HL-60/S4 treated with phorbol 12-myristate 13-acetate at 8.2 ng/mL for 4 days and 3 days (cell line): Measurements from ENCODE around the gene DHX58.

ENCODE experiments used
- in situ Hi-C: fragments of 300-500 bp; cut with MboI; formaldehyde crosslinking; loops from 2 replicates; pipeline ENCODE4 v1.15.0; 2022; ENCODE audit warnings: low sequenced_read_pairs

The DHX58 gene

DNA sequence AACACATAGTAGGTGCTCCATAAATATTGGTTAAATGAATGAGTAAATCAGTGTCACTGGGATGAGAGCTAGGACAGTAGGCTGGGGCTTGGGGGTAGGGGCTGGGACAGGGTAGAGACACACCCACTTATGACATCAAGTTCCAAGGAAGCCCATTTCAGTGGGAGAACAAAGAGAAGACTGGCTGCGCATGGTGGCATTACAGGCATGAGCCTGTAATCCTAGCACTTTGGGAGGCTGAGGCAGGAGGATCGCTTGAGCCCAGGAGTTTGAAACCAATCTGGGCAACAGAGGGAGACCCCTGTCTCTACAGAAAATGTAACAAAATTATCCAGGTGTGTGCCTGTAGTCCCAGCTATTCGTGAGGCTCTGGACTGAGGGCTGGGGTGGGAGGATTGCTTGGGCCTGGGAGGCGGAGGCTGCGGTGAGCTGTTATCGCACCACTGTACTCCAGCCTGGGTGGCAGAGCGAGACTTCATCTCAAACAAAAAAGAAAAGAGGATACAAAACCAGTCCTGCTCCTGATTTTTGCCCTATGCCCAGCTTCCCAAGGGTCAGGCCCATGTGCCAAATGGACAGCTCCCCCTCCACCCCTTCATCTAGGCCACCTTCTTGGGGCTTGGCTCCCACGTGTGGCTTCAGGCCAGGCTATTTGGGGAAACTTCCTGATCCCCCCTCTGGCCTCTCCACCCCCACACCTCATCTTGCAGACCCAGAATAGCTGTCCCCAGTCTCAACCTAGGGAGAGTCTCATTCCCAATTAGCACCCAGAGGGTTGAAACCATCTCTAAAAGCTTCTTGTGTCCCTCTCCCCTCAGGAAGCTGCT, 21.3 kb downstream of the DHX58 start:
- in situ Hi-C loops: no loop called here

GRCh38 chr17:42088736-42089135, 23.8 kb downstream of the DHX58 start:
- in situ Hi-C loops: no loop called here

DNA sequence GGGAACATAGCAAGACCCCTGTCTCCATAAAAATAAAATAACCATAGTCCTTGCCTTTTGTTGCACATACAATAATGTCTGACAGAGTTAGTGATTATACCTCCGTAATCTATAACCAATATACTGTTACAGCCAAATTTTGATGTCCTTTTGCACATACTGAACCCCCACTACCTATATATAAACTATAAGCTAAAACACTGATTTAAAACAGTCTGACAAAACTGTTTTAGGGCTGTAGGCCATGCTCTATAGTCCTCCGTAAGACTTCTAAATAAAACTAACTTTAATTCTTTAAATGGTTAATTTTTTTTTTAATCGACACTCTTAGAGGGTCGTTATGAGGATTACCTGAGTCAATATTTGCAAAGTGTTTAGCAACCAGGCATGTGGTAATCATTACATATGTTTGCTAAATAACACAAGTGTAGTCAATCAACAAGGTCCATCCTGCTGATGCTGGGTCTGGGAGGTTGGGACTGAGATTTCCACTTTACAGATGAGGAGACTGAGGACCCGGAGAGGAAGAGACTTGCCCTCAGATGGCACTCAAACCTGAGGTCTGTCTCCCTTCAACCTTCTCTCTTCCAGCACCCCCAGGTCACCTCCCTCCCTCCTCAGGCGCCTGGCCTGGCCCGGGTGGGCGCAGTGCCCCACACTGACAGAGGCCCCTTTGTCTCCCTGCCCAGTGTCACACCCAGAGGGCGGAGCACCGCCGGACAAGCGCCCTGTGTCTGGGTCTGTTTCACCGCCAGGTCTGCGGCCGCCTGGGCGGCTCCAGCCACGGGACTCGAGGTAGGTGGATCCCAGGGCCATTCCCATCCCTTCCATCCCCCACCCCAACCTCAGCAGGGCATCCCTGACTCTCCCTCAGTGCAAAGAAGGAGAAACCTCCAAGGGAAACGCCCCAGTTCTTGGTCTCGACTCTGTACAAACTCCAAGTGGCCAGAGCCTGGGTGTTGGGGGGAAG, 24.5 kb downstream of the DHX58 start:
- in situ Hi-C loops: no loop called here

DNA sequence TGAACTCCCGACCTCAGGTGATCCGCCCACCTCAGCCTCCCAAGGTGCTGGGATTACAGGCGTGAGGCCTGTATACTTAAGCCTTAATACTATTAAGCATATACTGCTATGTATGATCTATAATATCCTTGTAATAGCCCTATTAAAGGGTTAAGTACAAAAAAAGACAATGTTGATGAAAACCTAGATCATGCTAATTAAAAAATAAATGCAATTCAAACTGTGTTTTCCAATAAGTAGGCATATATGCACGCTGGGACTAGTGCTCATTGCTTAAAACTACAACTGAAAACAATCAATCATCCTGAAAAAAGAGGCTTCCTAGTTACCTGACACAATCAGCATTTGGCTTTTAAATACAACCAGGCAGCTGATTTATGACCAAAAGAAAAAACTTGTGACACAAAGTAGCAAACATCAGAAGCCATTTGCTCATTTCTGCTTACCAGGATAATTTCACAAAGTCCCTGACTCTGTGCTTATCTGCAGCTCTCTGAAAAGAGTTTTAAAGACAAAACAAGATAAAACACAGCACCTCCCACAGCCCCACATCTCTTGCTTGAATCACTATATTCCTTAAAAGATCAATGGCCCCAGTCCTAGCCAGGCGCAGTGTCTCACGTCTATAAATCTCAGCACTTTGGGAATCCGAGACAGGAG, 25.3 kb downstream of the DHX58 start:
- in situ Hi-C loops: no loop called here

DNA sequence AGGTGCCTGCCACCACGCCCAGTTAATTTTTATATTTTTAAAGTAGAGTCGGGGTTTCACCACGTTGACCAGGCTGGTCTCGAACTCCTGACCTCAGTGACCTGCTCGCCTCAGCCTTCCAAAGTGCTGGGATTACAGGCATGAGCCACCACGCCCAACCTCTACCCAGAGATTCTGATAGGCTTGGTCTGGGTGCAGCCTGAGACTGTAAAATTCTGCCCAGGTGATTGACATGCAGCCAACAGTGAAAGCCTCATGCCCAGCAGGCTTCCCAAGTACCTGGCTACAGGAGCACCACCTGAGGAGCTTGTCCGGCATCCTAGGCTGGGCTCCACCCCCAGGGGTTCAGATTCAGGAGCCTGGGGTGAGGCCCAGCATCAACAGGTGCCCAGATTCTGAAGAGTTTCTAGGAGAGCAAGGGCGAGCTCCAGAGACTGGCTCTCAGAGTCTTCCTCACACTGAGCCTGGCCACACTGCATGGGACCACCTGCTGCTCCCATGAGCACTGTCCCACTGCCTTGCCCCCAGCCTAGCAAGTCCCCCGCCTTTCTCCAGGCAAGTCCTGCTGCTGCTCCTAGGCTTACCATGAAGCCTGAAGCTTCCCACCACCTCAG, 30.9 kb downstream of the DHX58 start:
- in situ Hi-C loops: no loop called here

DNA sequence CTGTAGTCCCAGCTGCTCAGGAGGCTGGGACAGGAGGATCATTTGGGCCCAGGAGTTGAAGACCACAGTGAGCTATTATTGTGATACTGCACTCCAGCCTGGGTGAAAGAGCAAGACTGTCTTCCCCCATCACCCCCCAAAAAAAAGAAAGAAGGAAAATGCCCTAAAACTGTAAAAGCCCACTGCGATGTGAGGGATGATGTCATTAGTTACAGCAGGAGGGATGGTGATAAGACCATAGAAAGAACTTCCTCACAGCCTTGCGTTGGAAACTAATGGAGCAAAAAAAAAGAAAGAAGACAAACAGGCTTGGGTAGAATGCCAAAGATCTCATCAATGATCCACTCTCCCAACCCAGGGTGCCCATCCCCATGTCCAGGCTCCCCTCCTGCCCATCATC, 33.0 kb downstream of the DHX58 start:
- in situ Hi-C loops: no loop called here

DNA sequence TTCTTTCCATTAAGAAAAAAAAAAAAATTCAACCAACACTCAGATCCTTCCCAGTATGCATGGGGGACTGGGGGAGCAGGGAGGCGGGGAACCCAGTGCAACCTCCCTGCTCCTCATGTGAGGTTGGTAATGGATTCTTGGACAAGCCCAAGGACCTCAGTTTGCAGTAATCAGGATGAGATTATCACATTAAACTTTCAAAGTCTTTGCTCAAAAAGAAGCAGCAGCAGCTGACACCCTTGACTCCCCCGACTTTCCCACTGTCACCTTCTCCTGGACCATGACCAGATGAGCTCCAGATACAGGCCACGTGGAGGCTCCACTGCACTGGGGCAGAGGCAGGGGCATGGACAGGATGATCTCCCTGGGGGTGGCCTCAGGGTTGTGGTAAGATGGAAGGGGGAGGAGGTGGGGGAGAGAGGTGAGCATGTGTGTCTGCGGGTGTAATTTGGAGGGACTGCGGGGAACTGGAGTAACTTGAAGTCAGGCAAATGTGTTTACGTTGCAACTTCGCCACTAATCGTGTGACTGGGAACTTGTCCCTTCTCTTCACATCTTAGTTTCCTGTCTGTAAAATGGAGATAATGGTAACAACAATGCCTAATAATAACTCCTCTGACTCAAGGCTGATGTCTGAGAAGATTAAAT, 34.0 kb downstream of the DHX58 start:
- in situ Hi-C loops: no loop called here

GRCh38 chr17:42077755-42078154, 34.8 kb downstream of the DHX58 start:
- in situ Hi-C loops: no loop called here

GRCh38 chr17:42076797-42077559, 35.5 kb downstream of the DHX58 start:
- in situ Hi-C loops: no loop called here

DNA sequence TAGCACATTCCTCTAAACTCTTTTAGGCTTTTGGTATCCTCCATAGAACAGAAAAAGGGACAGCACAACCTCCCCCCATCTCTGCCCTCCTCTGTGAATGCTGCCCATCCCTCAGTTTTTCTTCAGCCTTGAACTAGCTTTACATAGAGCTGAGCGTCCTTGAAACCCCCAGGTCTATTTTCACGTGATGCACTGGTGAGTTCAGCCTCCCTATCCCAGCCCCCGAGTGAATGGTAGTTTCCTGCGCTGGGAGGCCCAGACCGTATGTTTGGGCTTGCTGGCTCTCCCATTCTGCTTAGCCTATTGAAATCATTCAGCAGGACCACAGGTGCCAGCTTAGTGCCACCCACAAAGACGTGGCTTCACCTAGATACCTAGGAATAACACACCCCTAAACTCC, 36.7 kb downstream of the DHX58 start:
- in situ Hi-C loops: no loop called here

GRCh38 chr17:42072323-42073187, 40.0 kb downstream of the DHX58 start:
- in situ Hi-C loops: no loop called here

GRCh38 chr17:42071810-42072209, 40.7 kb downstream of the DHX58 start:
- in situ Hi-C loops: no loop called here

DNA sequence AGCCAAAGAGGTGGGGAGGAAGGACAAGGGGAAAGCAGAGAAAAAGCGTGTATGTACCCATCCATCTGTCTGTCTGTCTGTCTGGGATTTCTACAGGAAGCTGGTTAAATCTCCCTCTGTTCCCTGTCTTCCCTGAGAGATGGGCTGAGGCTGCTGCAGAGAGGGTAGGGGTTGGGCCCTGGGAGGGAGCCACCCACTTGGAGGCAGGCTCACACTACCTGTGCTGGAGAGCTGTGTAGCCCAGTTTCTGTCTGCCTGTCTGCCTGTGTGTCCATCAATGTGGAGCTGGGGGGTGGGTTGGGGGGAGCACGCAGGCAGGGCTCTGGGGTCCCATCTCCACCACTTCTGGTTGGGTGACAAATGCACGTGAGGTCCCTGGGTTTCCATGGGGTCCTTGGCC, 43.5 kb downstream of the DHX58 start:
- in situ Hi-C loops: no loop called here

DNA sequence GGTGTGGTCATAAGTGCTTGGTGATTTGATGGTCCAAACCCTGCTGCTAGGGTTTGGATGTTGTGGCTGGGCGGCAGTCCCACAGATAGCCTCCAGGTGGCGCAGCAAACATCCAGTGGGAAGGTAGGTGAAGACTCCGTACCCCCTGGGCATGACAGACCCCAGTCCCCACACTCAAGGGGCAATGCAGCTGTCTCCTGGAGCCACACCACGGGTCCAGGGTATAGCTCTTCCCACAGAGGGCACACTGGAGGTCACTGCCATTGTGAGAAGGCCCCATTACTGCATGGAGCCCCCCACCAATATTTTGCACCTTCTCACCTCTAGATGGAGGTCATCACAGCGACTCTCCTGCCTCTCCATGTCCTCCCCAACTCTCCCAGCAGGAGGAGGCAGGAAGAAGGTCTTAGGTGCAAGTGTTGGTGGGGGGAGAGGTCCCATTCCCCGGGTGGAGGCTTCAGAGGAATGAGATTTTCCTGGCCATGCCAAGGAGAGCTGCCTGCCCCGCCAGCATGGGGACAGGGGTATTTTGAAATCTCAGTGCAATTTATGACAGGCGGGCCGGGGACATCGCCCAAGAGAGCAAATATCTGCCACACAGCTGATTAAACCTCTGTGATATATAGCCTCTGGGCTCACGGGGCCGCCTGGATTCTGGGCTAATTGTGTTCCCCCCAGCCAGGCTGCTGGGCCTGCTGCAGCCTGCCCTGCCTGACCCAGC, 45.0 kb downstream of the DHX58 start:
- in situ Hi-C loops: no loop called here

DNA sequence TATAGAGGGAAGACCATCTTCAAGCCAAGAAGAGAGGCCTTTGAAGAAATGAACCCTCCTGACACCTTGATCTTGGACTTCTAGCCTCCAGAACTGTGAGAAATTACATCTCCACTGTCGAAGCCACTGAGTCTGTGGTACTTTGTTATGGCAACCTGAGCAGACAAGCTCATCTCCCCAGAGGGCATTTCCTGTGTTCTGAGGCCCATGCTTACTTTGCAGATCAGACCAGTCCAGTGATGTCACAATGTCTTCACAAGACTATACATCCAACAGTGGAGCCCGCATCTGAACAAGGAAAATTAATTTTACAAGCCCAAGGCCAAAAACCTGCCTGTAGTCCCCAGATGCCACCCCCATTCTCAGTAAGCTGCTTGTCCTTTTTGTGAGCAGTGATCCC, 47.3 kb downstream of the DHX58 start:
- in situ Hi-C loops: no loop called here

- in situ Hi-C loops: no loop called here
Observed at GRCh38 chr17:42062681-42063080, 49.8 kb downstream of the DHX58 start.

DNA sequence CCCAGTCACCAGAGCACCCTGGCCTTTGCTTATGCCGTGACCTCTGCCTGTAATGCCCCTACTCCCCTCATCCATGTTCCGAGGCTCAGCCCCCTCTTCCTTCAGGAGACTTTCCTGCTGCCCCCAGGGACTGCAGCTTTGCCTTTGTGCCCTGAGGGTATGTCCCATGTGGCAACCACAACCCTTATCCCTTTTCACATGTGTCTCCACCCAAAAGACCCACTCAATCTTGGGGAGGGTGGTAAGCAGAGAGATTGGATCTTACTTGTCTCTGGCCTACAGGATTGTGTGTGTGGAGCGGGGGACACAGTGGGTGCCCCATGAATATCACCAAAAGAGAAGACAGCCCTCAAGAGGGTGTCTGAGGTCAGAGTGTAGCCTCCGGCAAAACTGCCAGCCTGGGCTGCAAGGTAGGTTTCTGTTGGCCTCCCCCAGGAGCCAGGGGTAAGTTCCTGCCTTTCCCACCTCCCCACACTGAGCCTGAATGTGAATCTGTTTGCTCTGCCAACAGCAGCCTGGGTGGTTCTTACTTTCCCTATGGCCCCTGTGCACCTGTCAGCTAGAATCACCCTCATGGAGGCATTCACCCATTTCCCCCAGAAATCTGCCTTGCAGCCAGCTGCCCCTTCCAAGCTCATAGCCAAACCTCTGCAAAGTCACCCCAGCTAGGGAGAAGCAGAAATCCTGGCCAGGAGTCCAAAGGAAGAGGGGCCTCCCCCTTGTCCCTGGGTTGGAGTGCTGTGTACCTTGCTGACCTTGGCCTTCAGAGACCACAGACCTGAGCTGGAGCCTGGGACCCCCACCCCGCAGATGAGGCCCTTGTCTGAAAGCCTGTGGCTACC, 50.6 kb downstream of the DHX58 start:
- in situ Hi-C loops: no loop called here
